ACC112 (cell line): Measurements from ENCODE around the gene ABCC8.
A peak's percentile ranks its signal among the peaks of the same experiment; 100 is the strongest.

Experiments used
- H2AFZ ChIP-seq: fragments of 200-600 bp; sonication (generic); one replicate; pipeline ENCODE4 v1.6.0; 2017; ENCODE audit warnings: antibody characterized with exemption, low read length; ENCODE audit not compliant: unreplicated experiment
- H3K27ac ChIP-seq: fragments of 200-600 bp; sonication (generic); 2 replicates; pipeline ENCODE4 v1.5.1; 2014; ENCODE audit warnings: low read depth, mild to moderate bottlenecking, antibody characterized with exemption, low read length, moderate library complexity
- H3K27me3 ChIP-seq: fragments of 200-600 bp; sonication (generic); 2 replicates; pipeline ENCODE4 v1.6.1; 2014; ENCODE audit warnings: mild to moderate bottlenecking, antibody characterized with exemption, low read length, moderate library complexity, mixed read lengths; ENCODE audit not compliant: insufficient read depth
- H3K36me3 ChIP-seq: fragments of 200-600 bp; sonication (generic); 2 replicates; pipeline ENCODE4 v1.6.1; 2016; ENCODE audit warnings: mild to moderate bottlenecking, antibody characterized with exemption, low read length, moderate library complexity, mixed read lengths; ENCODE audit not compliant: insufficient read depth
- H3K4me1 ChIP-seq: fragments of 200-600 bp; sonication (generic); one replicate; pipeline ENCODE4 v1.6.1; 2016; ENCODE audit warnings: low read length, mixed read lengths; ENCODE audit not compliant: insufficient read depth, unreplicated experiment, control insufficient read depth
- H3K4me3 ChIP-seq: fragments of 200-600 bp; sonication (generic); 2 replicates; pipeline ENCODE4 v1.5.1; 2014; ENCODE audit warnings: mild to moderate bottlenecking, low read depth, low read length
- H3K79me2 ChIP-seq: fragments of 200-600 bp; sonication (generic); one replicate; pipeline ENCODE4 v1.6.0; 2016; ENCODE audit warnings: low read length; ENCODE audit not compliant: control insufficient read depth, unreplicated experiment, insufficient read depth

ABCC8 gene

DNA sequence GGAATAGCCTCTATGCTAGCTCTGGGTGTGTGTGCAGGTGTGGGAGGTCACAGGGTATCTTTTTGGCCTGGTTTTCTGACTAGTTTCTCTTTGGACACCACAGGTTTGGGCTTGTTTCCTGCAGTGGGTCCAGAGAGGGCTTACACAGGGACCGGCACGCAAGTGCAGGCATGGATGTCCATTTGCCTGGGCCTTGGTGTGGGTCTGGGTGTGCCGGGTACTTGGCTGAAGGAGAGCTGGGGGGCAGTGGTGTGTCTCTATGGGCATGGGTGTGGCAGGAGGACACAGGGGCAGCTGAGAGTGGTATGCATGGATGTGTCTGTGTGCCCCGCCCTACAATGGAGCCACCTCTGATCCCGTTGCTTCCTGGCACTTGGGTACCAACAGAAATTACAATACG lies 80.7 kb downstream of the ABCC8 start:
- H3K4me3 ChIP-seq: no peak overlapping the region

DNA sequence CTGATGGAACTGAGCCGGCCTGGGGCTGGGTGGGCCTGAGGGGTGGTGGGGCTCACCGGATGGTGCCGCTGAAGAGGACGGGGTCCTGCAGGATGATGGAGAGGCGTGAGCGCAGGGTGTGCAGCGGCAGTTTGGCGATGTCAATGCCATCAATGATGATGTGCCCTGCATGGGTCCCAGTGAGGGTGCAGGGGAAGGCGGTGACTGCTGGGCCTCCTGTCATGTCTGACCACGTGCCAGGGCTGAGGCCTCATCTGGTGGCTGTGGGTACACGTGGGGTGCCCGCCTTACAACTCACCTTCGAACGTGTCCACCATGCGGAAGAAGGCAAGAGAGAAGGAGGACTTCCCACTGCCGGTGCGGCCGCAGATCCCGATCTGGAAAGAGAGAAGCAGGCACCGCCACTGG lies 81.1 kb downstream of the ABCC8 start:
- no peak overlapping the region for H3K4me3 ChIP-seq
- H2AFZ ChIP-seq: no peak overlapping the region
- no peaks in the 10 kb centered on the region for H3K79me2 ChIP-seq
- H3K36me3 ChIP-seq: no peaks in the 10 kb centered on the region
- H3K27ac ChIP-seq: no peak overlapping the region
- H3K4me1 ChIP-seq: no peaks in the 10 kb centered on the region
- H3K27me3 ChIP-seq: peaks cover 7% of the 10 kb centered on the region; the same call in 1 of the 2 replicates

More for the DNA sequence above, 80.7 kb downstream of the ABCC8 start:
- H3K36me3 ChIP-seq: no peaks in the 10 kb centered on the region
- no peak overlapping the region for H3K27ac ChIP-seq
- H3K27me3 ChIP-seq: peaks cover 3% of the 10 kb centered on the region; the same call in 1 of the 2 replicates
- H2AFZ ChIP-seq: no peak overlapping the region
- H3K4me1 ChIP-seq: no peaks in the 10 kb centered on the region
- no peaks in the 10 kb centered on the region for H3K79me2 ChIP-seq

GRCh38 chr11:17394743-17395390 lies 81.8 kb downstream of the ABCC8 start:
- Histone ChIP-seq H3K79me2 (no peaks in the 10 kb centered on the region), H3K4me3 (no peak overlapping the region), H3K36me3 (no peaks in the 10 kb centered on the region), H2AFZ (no peak overlapping the region), H3K4me1 (no peaks in the 10 kb centered on the region), H3K27me3 (peaks cover 12% of the 10 kb centered on the region), H3K27ac (no peak overlapping the region)

DNA sequence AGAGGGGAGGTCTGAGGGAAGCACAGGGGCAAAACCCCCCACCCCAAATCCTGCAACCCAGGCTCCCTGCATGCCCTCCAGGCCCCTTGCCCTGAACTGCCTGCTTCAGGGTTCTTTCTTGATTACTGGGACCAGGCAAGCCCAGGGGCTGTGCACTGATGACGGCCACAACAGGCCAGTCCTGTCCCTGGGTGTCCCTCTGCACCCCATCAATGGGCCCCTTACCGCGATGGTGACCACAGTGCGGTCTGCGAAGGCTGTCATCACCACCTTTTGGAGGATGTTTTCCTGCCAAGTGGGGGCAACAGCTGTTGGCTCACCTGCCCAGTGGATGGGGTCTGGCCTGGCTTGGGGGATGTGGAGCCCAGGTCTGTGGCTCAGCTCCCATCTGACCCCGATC lies 83.2 kb downstream of the ABCC8 start:
- Histone ChIP-seq H3K27ac (no peak overlapping the region), H3K79me2 (no peaks in the 10 kb centered on the region), H3K4me1 (no peaks in the 10 kb centered on the region), H3K36me3 (no peaks in the 10 kb centered on the region), H3K4me3 (no peak overlapping the region), H3K27me3 (peaks cover 15% of the 10 kb centered on the region), H2AFZ (no peak overlapping the region)

GRCh38 chr11:17392872-17393271 lies 83.8 kb downstream of the ABCC8 start:
- H3K36me3 ChIP-seq: no peaks in the 10 kb centered on the region
- H3K4me3 ChIP-seq: no peak overlapping the region
- H2AFZ ChIP-seq: no peak overlapping the region
- H3K27ac ChIP-seq: no peak overlapping the region
- H3K4me1 ChIP-seq: no peaks in the 10 kb centered on the region
- no peaks in the 10 kb centered on the region for H3K79me2 ChIP-seq
- peaks cover 16% of the 10 kb centered on the region for H3K27me3 ChIP-seq

- Histone ChIP-seq H3K27me3 (peaks cover 16% of the 10 kb centered on the region), H3K27ac (no peak overlapping the region), H3K4me1 (no peaks in the 10 kb centered on the region), H2AFZ (no peak overlapping the region), H3K4me3 (no peak overlapping the region), H3K79me2 (no peaks in the 10 kb centered on the region), H3K36me3 (no peaks in the 10 kb centered on the region)
These were observed 84.9 kb downstream of the ABCC8 start for GRCh38 chr11:17391493-17392355.

DNA sequence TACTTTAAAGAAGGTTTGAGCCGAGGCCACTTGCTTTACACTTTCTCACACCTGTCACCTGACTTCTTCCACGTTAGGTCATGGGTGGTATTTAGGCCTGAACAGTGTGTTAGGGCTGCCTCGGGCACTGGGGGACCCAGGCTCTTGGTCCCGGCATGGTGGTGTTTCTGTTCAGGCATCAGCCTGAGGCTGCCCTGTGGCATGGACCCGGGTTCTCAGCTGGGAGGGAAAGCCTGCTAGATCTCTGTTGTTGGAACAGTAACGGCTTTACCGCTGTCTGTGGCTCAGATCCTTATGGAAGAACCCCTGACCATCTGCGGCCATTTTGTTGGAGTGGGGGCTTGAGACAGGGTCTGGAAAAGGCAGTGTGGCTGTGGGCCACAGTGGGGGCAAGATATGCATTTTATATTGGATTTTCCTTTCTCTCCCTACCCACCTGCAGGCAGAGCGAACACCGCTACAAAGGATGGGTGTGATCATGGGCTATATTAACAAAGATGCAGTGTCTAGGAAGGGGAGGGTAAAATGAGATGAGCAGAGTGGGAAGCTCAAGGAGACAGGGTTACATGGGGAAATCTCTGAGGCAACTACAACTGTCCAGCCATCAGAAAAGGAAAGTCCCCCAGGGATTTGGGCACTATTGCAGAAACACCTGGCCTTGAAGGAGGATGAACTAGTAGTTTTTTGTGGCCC lies 86.5 kb downstream of the ABCC8 start:
- H2AFZ ChIP-seq: no peak overlapping the region
- H3K4me3 ChIP-seq: no peak overlapping the region
- H3K4me1 ChIP-seq: no peaks in the 10 kb centered on the region
- H3K27me3 ChIP-seq: peaks cover 16% of the 10 kb centered on the region
- H3K79me2 ChIP-seq: no peaks in the 10 kb centered on the region
- no peaks in the 10 kb centered on the region for H3K36me3 ChIP-seq
- H3K27ac ChIP-seq: no peak overlapping the region

DNA sequence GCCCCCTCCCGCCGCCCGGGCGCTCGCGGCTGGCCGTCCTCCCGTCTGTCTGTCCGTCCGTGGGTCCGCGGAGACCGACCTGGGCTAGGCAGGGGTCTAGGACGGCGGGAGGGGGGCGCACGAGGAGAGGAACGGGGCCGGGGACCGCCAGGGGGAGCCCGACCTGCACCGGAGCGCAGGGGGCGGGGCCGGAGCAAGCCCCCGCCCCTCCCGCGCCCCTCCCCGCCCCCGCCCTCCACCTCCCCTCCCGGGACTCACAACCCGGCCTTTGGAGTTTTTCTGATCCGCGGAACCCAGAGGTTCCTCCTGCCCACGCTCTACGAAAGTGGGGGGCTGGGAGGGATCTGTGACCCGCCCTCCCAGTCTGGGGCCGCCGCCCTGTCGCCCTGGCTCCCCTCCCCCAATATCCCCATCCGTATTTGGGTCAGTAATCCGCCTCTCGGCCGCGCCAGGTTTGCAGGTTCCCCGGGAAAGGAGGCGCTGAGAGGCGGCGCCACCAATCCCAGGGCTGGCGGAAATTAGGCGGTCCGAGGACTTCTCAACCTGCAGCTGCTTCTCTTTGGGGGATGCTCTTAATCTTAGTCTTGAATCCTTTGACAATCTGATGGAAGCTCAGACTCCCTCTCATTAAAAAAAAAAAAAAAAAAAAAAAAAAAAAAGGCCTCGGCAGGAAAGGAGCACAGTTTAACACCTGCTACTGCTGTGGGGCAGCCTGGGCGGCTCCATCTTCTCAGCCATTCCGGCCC lies 87.3 kb downstream of the ABCC8 start:
- H3K4me3 ChIP-seq: peak overlapping the region; percentile 70
- no peak overlapping the region for H3K27ac ChIP-seq
- H3K4me1 ChIP-seq: no peaks in the 10 kb centered on the region
- H3K27me3 ChIP-seq: peaks cover 16% of the 10 kb centered on the region
- H3K36me3 ChIP-seq: no peaks in the 10 kb centered on the region
- peak overlapping the region; percentile 50 for H2AFZ ChIP-seq
- no peaks in the 10 kb centered on the region for H3K79me2 ChIP-seq

- Histone ChIP-seq H3K4me3 (peak within 1 kb of the TSS; percentile 70), H2AFZ (peak within 1 kb of the TSS; percentile 50), H3K27ac (no peak within 1 kb of the TSS), H3K27me3 (peaks cover 16% of the 10 kb centered on the region), H3K79me2 (no peaks in the 10 kb centered on the region), H3K4me1 (no peaks in the 10 kb centered on the region), H3K36me3 (no peaks in the 10 kb centered on the region)
These were observed 87.9 kb downstream of the ABCC8 start, which contains the start of gene KCNJ11 for GRCh38 chr11:17388609-17389210. Gene KCNJ11, minus strand, starts transcription at chr11:17388659. Its CDS starts 568 bp downstream, at chr11:17388091.

GRCh38 chr11:17387811-17388210 lies 88.8 kb downstream of the ABCC8 start:
- Histone ChIP-seq H3K36me3 (no peaks in the 10 kb centered on the region), H3K27ac (no peak overlapping the region), H3K4me3 (no peak overlapping the region), H2AFZ (no peak overlapping the region), H3K27me3 (peaks cover 16% of the 10 kb centered on the region), H3K4me1 (no peaks in the 10 kb centered on the region), H3K79me2 (no peaks in the 10 kb centered on the region)
